GM12891 (cell line): ENCODE results near the gene CDHR3.

ENCODE experiments used
- PAX5 ChIP-seq: IDR thresholded peaks from 2 replicates; pipeline ENCODE4 v1.6.1; 2011; ENCODE audit warnings: low read length, moderate library complexity, mild to moderate bottlenecking; ENCODE audit not compliant: insufficient read depth, severe bottlenecking
- POLR2A ChIP-seq: IDR thresholded peaks from 2 replicates; pipeline ENCODE4 v1.6.1; 2011; ENCODE audit warnings: low read depth, low read length, control low read depth
- POLR2AphosphoS5 ChIP-seq: IDR thresholded peaks from 2 replicates; pipeline ENCODE4 v1.6.1; 2011; ENCODE audit warnings: low read depth, low read length, control low read depth
- POU2F2 ChIP-seq: IDR thresholded peaks from 2 replicates; pipeline ENCODE4 v1.6.1; 2011; ENCODE audit warnings: low read depth, mild to moderate bottlenecking, control low read depth, low read length, moderate library complexity
- TAF1 ChIP-seq: IDR thresholded peaks from 2 replicates; pipeline ENCODE4 v1.6.1; 2011; ENCODE audit warnings: low read depth, low read length, control low read depth

- TF ChIP-seq POLR2A (no peak), POLR2AphosphoS5 (no peak), POU2F2 (no peak), TAF1 (no peak), PAX5 (no peak)
These were observed 105.5 kb downstream of the CDHR3 start for GRCh38 chr7:106068538-106068961.
